ENCODE measurements around the gene SPATA20.

SPATA20 gene

GRCh38 chr17:50540560-50541401 is 6.2 kb upstream of the SPATA20 start:
- FAIRE-seq, result no peak

DNA sequence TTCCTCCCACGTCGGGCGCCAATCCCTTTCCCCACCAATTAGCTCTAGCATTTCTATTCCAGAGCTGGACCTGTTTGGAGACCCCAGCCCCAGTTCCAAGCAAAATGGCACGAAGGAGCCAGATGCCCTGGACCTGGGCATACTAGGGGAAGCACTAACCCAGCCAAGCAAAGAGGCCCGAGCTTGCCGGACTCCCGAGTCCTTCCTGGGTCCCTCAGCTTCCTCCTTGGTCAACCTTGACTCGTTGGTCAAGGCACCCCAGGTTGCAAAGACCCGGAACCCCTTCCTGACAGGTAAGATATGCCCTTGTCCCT is 5.6 kb upstream of the SPATA20 start:
- no peak for FAIRE-seq

GRCh38 chr17:50541716-50542688 is 5.0 kb upstream of the SPATA20 start:
- FAIRE-seq, result no peak

DNA sequence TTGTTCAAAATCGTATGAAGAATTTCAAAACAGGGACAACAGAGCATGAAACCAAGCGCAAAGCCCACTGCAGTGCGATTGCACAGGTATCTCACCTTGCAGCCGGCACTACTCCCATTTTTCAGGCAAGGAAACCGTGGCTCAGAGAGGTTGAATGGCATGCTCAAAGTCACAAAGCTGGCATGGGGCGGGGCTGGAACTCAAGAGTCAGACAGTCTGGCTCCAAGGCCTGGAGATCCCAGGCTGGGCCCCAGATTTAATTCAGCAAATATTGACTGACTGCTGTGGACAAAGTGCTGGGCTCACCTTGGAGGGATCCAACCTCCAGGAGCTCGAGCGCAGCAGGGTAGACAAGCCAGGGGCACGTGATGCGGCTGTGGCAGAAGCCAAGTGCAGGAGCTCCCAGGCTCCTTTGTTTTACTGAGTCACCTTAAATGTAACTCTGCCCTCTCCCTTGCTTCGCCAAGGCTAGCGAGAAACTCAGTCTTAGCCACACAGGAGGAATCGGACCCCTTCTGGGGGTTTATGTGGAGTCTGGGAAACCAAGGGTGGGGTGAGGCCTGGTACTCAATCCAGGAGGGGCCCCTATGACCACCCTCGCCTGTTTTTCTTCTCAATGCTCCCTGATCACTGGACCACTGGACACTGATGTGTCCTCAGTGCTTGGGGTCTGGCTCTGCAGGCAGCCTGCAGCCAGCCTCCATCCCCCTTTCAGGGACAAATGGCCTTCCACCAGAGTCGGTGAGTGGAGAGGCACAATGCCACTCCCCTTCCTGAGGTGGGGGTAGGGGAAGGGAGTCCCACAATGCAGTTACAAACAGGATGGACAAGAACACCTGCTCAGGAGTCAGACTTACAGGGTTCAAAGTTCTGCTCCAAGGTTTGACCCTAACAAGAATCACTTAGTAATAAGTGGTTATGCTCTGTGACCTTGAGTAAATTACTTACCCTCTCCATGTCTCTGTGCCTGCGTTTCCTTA is 3.9 kb upstream of the SPATA20 start:
- no peak for FAIRE-seq

GRCh38 chr17:50544516-50544915 is 2.5 kb upstream of the SPATA20 start:
- FAIRE-seq, result no peak

DNA sequence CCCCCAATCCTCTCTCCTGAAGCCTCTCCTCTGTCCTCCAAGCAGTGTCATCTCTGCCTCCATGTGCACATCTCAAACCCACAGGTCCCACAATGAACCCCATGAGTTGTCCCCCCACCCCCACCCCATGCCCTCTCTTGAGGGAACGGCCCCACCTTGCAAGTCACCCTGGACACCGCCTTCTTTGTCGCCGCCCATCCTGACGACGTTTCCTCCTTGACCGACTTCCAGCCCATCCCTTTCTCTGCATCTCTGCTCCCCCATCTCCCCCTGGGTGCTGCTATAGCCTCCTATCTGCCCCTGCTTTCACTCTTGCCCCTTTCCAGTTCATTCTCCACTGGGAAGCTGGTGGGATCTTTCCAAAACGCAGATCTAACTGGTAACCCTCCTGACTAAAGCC is 1.7 kb upstream of the SPATA20 start:
- FAIRE-seq, result no peak

DNA sequence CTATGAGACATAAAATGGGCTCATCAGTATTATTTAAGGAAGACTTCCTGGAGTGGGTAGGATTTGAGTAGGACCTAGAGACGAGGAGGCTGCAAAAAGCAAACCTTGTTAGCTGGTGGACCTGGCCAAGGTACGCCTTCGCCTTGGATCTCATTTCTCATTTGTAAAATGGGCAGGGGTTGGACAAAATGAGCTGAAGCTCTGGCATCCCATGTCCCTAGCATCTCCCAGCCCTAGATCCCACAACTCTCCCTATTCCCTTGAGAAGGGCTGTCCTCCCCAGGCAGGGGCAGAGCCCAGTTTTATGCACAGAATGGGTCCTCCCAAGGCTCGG is 306 bp upstream of the SPATA20 start:
- FAIRE-seq, result no peak

- FAIRE-seq, result no peak
These were observed 736 bp downstream of the SPATA20 start for GRCh38 chr17:50547736-50548083.

DNA sequence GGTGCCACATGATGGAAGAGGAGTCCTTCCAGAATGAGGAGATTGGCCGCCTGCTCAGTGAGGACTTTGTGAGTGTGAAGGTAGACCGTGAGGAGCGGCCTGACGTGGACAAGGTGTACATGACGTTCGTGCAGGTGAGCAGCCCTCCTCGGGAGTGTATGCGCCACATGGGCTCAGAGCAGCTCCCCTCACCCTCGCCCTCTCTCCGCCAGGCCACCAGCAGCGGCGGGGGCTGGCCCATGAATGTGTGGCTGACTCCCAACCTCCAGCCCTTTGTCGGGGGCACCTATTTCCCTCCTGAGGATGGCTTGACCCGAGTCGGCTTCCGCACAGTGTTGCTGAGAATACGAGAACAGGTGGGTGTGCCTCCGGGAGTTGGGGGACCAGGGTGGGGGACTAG is 1.9 kb downstream of the SPATA20 start:
- no peak for FAIRE-seq

- FAIRE-seq, result no peak
These were observed 2.4 kb downstream of the SPATA20 start for GRCh38 chr17:50549256-50549941.

DNA sequence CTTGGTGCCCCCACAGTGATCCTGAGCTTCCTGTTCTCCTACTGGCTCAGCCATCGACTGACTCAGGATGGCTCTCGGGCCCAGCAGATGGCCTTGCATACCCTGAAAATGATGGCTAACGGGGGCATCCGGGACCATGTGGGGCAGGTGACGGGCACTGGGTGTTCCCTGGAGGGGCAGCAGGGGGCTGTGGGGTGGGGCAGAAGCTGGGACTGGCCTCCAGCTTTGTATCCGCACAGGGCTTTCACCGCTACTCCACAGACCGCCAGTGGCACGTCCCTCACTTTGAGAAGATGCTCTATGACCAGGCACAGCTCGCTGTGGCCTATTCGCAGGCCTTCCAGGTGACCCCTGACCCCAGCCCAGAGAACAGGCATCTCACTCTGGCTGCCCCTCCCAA is 3.0 kb downstream of the SPATA20 start:
- FAIRE-seq, result no peak

- no peak for FAIRE-seq
These were observed 3.9 kb downstream of the SPATA20 start for GRCh38 chr17:50550661-50551432.

DNA sequence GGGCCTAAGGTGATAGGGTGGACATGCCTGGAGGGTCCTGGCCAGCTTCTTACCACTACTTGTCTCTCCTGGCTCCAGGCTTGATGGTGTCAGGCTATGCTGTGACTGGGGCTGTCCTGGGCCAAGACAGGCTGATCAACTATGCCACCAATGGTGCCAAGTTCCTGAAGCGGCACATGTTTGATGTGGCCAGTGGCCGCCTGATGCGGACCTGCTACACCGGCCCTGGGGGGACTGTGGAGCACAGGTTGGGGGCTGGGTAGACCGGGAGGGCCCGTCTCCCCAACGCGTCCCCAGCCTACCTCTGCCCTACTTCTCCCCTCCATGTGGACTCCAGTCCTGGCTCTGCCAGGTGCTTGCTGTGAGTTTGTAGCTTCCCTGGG is 4.5 kb downstream of the SPATA20 start:
- FAIRE-seq, result no peak

GRCh38 chr17:50551884-50552283 is 4.9 kb downstream of the SPATA20 start:
- no peak for FAIRE-seq

DNA sequence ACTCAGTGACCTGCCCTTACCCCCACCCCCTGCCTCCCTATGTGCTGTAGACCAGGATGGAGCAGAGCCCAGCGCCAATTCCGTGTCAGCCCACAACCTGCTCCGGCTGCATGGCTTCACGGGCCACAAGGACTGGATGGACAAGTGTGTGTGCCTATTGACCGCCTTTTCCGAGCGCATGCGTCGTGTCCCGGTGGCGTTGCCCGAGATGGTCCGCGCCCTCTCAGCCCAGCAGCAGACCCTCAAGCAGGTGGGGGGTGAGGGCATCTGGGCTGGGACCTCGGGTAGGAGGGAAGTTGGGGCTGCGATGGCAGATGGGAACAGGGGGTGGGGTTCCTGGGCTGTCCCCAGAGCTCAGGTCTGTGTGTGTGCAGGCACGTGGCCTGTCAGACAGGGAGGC is 7.2 kb downstream of the SPATA20 start:
- FAIRE-seq, result no peak

GRCh38 chr17:50556803-50557202 is 9.8 kb downstream of the SPATA20 start:
- no peak for FAIRE-seq

- FAIRE-seq, result no peak
These were observed 10.7 kb downstream of the SPATA20 start for GRCh38 chr17:50557630-50558029.

DNA sequence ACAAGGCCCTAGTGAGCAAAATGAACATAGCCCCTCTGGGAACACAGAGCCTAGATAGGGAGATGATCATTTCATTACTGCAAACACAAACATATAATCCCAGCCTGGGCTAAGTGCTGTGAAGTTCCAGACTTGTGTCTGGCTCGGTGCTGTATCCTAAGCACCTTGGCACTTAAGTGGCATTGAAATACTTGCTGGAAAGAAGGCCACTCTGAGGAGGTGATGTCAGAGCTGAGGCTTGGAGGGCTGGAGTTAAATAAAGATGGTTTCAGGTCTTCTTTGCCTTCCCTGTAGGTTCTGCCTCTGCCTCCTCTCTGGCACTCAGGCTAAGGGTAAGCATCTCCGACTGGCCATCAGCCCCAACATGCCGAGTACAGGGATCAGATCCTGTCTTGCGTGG is 11.1 kb downstream of the SPATA20 start:
- FAIRE-seq, result no peak

DNA sequence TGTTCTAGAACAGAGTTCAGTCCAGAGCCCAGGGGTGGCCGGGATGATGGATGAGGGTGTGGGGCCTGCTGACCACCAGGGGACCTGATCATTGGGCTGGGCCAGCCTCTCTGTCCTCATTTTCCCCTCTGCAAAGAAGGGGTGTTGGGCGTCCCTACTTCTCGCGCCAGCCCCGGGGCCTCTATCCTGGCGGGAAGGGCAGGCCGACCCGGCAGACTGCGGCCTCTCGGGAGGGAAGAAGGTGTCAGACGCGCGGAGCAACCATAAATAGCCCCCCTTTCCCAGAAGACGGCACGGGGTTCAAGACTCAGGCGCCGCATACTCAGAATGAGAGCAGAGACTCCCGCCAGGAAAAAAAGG is 11.6 kb downstream of the SPATA20 start:
- no peak for FAIRE-seq

GRCh38 chr17:50558941-50559614 is 12.1 kb downstream of the SPATA20 start:
- FAIRE-seq, result no peak

DNA sequence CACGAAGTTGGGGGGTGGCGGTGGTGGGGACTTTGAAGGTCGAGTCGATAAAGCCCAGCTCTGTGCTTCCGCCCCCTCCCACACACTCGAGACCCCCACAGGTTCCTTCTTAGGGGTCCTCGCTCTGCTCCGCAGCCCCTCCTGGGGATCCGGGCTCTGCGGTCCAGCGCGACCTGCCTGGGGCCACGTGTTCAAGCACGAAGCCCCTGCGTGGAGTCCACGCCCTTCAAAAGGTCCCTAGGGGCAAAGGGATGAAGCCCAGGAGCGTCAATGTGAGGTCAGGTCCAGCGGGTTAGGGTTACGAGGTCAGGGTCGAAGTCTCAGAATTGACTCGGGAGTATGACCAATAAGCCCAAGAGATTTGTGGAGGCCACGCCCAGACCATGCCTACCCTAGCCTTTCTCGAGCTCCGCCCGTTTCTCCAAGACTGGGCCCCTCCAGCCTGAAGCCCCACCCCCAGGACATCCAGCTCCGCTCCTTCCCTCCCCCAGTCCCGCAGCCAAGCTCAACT is 12.8 kb downstream of the SPATA20 start:
- FAIRE-seq, result no peak
